H1 (cell line): Measurements from ENCODE around the gene ZNF100. TPM values are rescaled to one million over a fixed set of nuclear protein-coding genes. Genes with fewer than 3 reads are reported as not detected.
"Not testable (repeated sequence)": the region's sequence is repeated elsewhere in the genome, so short reads cannot be mapped to it uniquely, and the experiment has no call there.

Experiments
- CTCF ChIA-PET: fragments of 300-600 bp; sonication (Branson Sonifier 250); formaldehyde crosslinking; loops from one replicate; lab custom pipeline; 2021; ENCODE audit not compliant: partially characterized antibody; lab: Charles Lee
- POLR2A ChIA-PET: fragments of 300-600 bp; sonication (Branson Sonifier 250); formaldehyde crosslinking; loops from one replicate; lab custom pipeline; 2021; ENCODE audit warnings: inconsistent platforms; ENCODE audit not compliant: partially characterized antibody; lab: Charles Lee
- DNase-seq, 2 experiments: peaks; one replicate each; pipeline versions ENCODE4 v3.0.0 to v3.0.0-alpha.2; 2010 to 2022; ENCODE audit warnings: low spot score in 2 of 2, low read depth in 1 of 2, mixed read lengths in 1 of 2
- FAIRE-seq: peaks from 2 replicates; lab custom pipeline; 2011; peaks lifted over from hg19 to GRCh38; lab: Jason Lieb, UNC
- H2AFZ ChIP-seq: 2 replicates; pipeline ENCODE4 v1.8.1; 2012; ENCODE audit warnings: low read length, inconsistent platforms
- H2AK5ac ChIP-seq: 2 replicates; pipeline ENCODE4 v1.6.1; 2013; ENCODE audit warnings: low read depth, low read length
- H2BK120ac ChIP-seq: replicated peaks from 2 replicates; pipeline ENCODE3; 2013; ENCODE audit warnings: low read depth, low read length, inconsistent platforms
- H2BK12ac ChIP-seq: 2 replicates; pipeline ENCODE4 v1.6.1; 2013; ENCODE audit warnings: low read depth, low read length
- H2BK15ac ChIP-seq: 2 replicates; pipeline ENCODE4 v1.6.1; 2013; ENCODE audit warnings: low read length
- H2BK20ac ChIP-seq: 2 replicates; pipeline ENCODE4 v1.6.1; 2013; ENCODE audit warnings: low read length
- H2BK5ac ChIP-seq: 2 replicates; pipeline ENCODE4 v1.6.1; 2013; ENCODE audit warnings: low read depth, low read length
- H3K14ac ChIP-seq: 2 replicates; pipeline ENCODE4 v1.6.1; 2013; ENCODE audit warnings: inconsistent platforms; ENCODE audit not compliant: insufficient read length
- H3K18ac ChIP-seq: 2 replicates; pipeline ENCODE4 v1.6.1; 2013; ENCODE audit warnings: low read length; ENCODE audit errors: extremely low read depth
- H3K23ac ChIP-seq: 2 replicates; pipeline ENCODE4 v1.6.1; 2013; ENCODE audit warnings: inconsistent platforms; ENCODE audit not compliant: insufficient read length
- H3K23me2 ChIP-seq: 2 replicates; pipeline ENCODE4 v1.6.1; 2013; ENCODE audit warnings: low read depth, low read length
- H3K27ac ChIP-seq: 2 replicates; pipeline ENCODE4 v1.6.1; 2011; ENCODE audit warnings: low read depth, low read length, inconsistent platforms
- H3K27me3 ChIP-seq, 4 experiments: replicated peaks in 1 of 4; 1 replicate in 1 of 4; 2 replicates in 3 of 4; pipeline versions ENCODE4 v1.6.1 to v1.8.1; 2011 to 2013; ENCODE audit warnings: low read length in 3 of 4, mild to moderate bottlenecking in 3 of 4, inconsistent platforms in 2 of 4, mixed read lengths in 2 of 4, moderate library complexity in 1 of 4; ENCODE audit not compliant: control insufficient read depth in 3 of 4, insufficient read depth in 3 of 4; ENCODE audit errors: extremely low read depth in 1 of 4
- H3K36me3 ChIP-seq, 4 experiments: 2 replicates each; pipeline versions ENCODE4 v1.6.1 to v1.8.1; 2011 to 2013; ENCODE audit warnings: mild to moderate bottlenecking in 4 of 4, low read length in 3 of 4, moderate library complexity in 2 of 4, control low read depth in 1 of 4, inconsistent platforms in 1 of 4; ENCODE audit not compliant: insufficient read depth in 4 of 4, control insufficient read depth in 2 of 4
- H3K4ac ChIP-seq: replicated peaks from 2 replicates; pipeline ENCODE3; 2013; ENCODE audit warnings: low read length, low read depth, mixed read lengths, inconsistent platforms; ENCODE audit not compliant: insufficient read length
- H3K4me1 ChIP-seq, 4 experiments: replicated peaks in 1 of 4; 1 replicate in 1 of 4; 2 replicates in 3 of 4; pipeline versions ENCODE4 v1.6.1 to v1.8.1; 2011 to 2013; ENCODE audit warnings: low read length in 3 of 4, inconsistent platforms in 2 of 4, mixed read lengths in 1 of 4; ENCODE audit not compliant: insufficient read depth in 4 of 4, control insufficient read depth in 3 of 4
- H3K4me2 ChIP-seq, 2 experiments: 2 replicates each; pipeline versions ENCODE4 v1.6.1 to v1.8.1; 2011 to 2013; ENCODE audit warnings: low read depth in 2 of 2, low read length in 2 of 2, control low read depth in 1 of 2, inconsistent platforms in 1 of 2, mild to moderate bottlenecking in 1 of 2; ENCODE audit not compliant: insufficient read depth in 1 of 2
- H3K4me3 ChIP-seq, 4 experiments: fragments of 200-600, 300-600 bp in 1 of 4; sonication (generic), shearing (Covaris generic), sonication (Bioruptor Twin) in 1 of 4; 2 replicates each; pipeline versions ENCODE4 v1.5.1 to v1.8.1; 2011 to 2016; ENCODE audit warnings: low read length in 4 of 4, low read depth in 3 of 4, control low read depth in 2 of 4, inconsistent platforms in 2 of 4, mild to moderate bottlenecking in 2 of 4, mixed read lengths in 1 of 4, moderate library complexity in 1 of 4; ENCODE audit not compliant: insufficient read depth in 2 of 4; ENCODE audit errors: extremely low read depth in 1 of 4
- H3K56ac ChIP-seq: replicated peaks from 2 replicates; pipeline ENCODE3; 2013; ENCODE audit warnings: low read depth, mild to moderate bottlenecking, mixed read lengths, low read length, inconsistent platforms; ENCODE audit not compliant: insufficient read length
- H3K79me1 ChIP-seq: 2 replicates; pipeline ENCODE4 v1.6.1; 2013; ENCODE audit warnings: low read depth, low read length, control low read depth
- H3K79me2 ChIP-seq, 2 experiments: 2 replicates each; pipeline versions ENCODE4 v1.6.1 to v1.8.1; 2012 to 2013; ENCODE audit warnings: low read length in 2 of 2, mild to moderate bottlenecking in 2 of 2, inconsistent platforms in 1 of 2; ENCODE audit not compliant: insufficient read depth in 2 of 2, control insufficient read depth in 1 of 2
- H3K9ac ChIP-seq, 4 experiments: replicated peaks in 1 of 4; 1 replicate in 1 of 4; 2 replicates in 3 of 4; pipeline versions ENCODE4 v1.6.1 to v1.8.1; 2011 to 2013; ENCODE audit warnings: low read depth in 3 of 4, low read length in 3 of 4, control low read depth in 2 of 4, mild to moderate bottlenecking in 2 of 4, moderate library complexity in 2 of 4, inconsistent platforms in 1 of 4; ENCODE audit errors: extremely low read depth in 1 of 4
- H3K9me3 ChIP-seq, 2 experiments: 2 replicates each; pipeline versions ENCODE4 v1.6.1 to v1.8.1; 2012 to 2013; ENCODE audit warnings: mild to moderate bottlenecking in 2 of 2, moderate library complexity in 2 of 2, control low read depth in 1 of 2, inconsistent platforms in 1 of 2, low read depth in 1 of 2, low read length in 1 of 2, mixed read lengths in 1 of 2; ENCODE audit not compliant: insufficient read depth in 2 of 2
- H4K20me1 ChIP-seq, 2 experiments: replicated peaks in 1 of 2; 2 replicates each; pipeline versions ENCODE3 to v1.8.1; 2011 to 2013; ENCODE audit warnings: inconsistent platforms in 2 of 2, low read length in 2 of 2, mild to moderate bottlenecking in 1 of 2; ENCODE audit not compliant: insufficient read depth in 2 of 2, control insufficient read depth in 1 of 2
- H4K5ac ChIP-seq: 2 replicates; pipeline ENCODE4 v1.6.1; 2013; ENCODE audit warnings: low read length, low read depth, mixed read lengths, inconsistent platforms; ENCODE audit not compliant: insufficient read length
- H4K8ac ChIP-seq: 2 replicates; pipeline ENCODE4 v1.8.0; 2013; ENCODE audit warnings: mild to moderate bottlenecking, moderate library complexity, low read length, inconsistent platforms; ENCODE audit not compliant: insufficient read depth; ENCODE audit errors: extremely low read depth
- H4K91ac ChIP-seq: replicated peaks from 2 replicates; pipeline ENCODE3; 2013; ENCODE audit warnings: low read length, mixed read lengths, inconsistent platforms; ENCODE audit not compliant: insufficient read length
- WGBS, 2 experiments: shearing (Covaris generic) in 1 of 2; methylation state at CpG; one replicate each; pipeline versions ENCODE4 v1.1.6 to v1.1.7; 2013 to 2015; ENCODE audit warnings: low lambda C conversion rate in 2 of 2, mixed read lengths in 2 of 2, inconsistent platforms in 1 of 2, low coverage in 1 of 2, missing lambda C conversion rate in 1 of 2; ENCODE audit not compliant: insufficient replicate concordance in 2 of 2, insufficient coverage in 1 of 2, insufficient read length in 1 of 2; ENCODE audit errors: extremely low coverage in 1 of 2, missing lambda C conversion rate in 1 of 2; 5-methylcytosine and 5-hydroxymethylcytosine counted together
- polyA plus RNA-seq, 7 experiments: library from polyadenylated mRNA; depleted of rRNA in 3 of 7; stranded (reverse) in 5 of 7; unstranded in 2 of 7; fragments of >200 nt in 5 of 7; fragments of 200-250 nt in 2 of 7; gene quantifications; 1 replicate in 5 of 7; 2 replicates in 1 of 7; 4 replicates in 1 of 7; pipeline versions ENCODE4 v1.2.1 to v1.2.3, GENCODE V29; 2011 to 2013; ENCODE audit warnings: missing spikeins in 2 of 7, mixed read lengths in 2 of 7
- small RNA-seq: library from polyadenylated mRNA; stranded (forward); fragments of <200 nt; extraction: miRNeasy Mini kit (QIAGEN cat#:217004); gene quantifications from one replicate; pipeline ENCODE3, GENCODE V24; 2013; ENCODE audit not compliant: insufficient read depth
- total RNA-seq: library from RNA; stranded (reverse); fragmentation: NEBNext Ultra II Directional; extraction: Animal tissue kit (Norgen Biotek cat#: 25700); gene quantifications from 2 replicates; pipeline ENCODE4 v1.2.1, GENCODE V29; 2021

The ZNF100 gene
- total and polyA plus RNA-seq, 2 of the 8 experiments (the other 6 are each of a cell fraction or from before 2014, with no cell fraction given) = 4.9 to 30.8 TPM

- POLR2A ChIA-PET, H2AFZ ChIP-seq, H3K4me3 ChIP-seq, H3K79me2 ChIP-seq, H4K5ac ChIP-seq, H3K36me3 ChIP-seq, H4K8ac ChIP-seq, H3K9ac ChIP-seq, H3K4ac ChIP-seq, H3K18ac ChIP-seq, H3K9me3 ChIP-seq, H2BK120ac ChIP-seq, H3K4me2 ChIP-seq, H3K79me1 ChIP-seq, H3K4me1 ChIP-seq, H2BK15ac ChIP-seq, H2BK20ac ChIP-seq, H3K27me3 ChIP-seq, H3K23ac ChIP-seq, H4K20me1 ChIP-seq, H3K23me2 ChIP-seq, H3K56ac ChIP-seq, H3K14ac ChIP-seq, H2AK5ac ChIP-seq, H4K91ac ChIP-seq, CTCF ChIA-PET, H2BK5ac ChIP-seq, H3K27ac ChIP-seq, FAIRE-seq, DNase-seq, H2BK12ac ChIP-seq: not testable (repeated sequence)
- 87% methylated on average over 2 of the region's 2 CpGs; no CpG with 5 or more reads in 1 of the 2 experiments for WGBS, 2 experiments
Measured at GRCh38 chr19:21673479-21673878, 93.9 kb downstream of the ZNF100 start.

Small RNA genes within 50 kb of the gene (small RNA-seq; reads per million reads assigned to genes)
- gene VN1R84P = not detected

Other genes starting within 250 kb of the ZNF100 start
- 50.0 and 53.1 TPM in 2 replicates for gene ZNF43, start 68.6 kb upstream of the ZNF100 start, total RNA-seq
- gene ZNF43, start 68.6 kb upstream of the ZNF100 start, polyA plus RNA-seq (2011; rRNA removed) = 15.5 and 24.7 TPM in 2 replicates
- gene ZNF208, start 243.4 kb upstream of the ZNF100 start, total RNA-seq = not detected in 2 replicates
- not detected in 2 replicates for gene ZNF208, start 243.4 kb upstream of the ZNF100 start, polyA plus RNA-seq (2011; rRNA removed)